AG09319 (cell line): ENCODE measurements around the gene BRWD1.

Source experiments
- DNase-seq: peaks from one replicate; pipeline ENCODE4 v3.0.0-alpha.2; 2010; ENCODE audit warnings: low read depth; ENCODE audit errors: extremely low read depth
- TF ChIP-seq, protein P1 (sequence below): IDR thresholded peaks from 2 replicates; pipeline ENCODE4 v1.5.1; 2011; ENCODE audit warnings: low read depth, mild to moderate bottlenecking, inconsistent platforms, low read length, moderate library complexity

Gene BRWD1

DNA sequence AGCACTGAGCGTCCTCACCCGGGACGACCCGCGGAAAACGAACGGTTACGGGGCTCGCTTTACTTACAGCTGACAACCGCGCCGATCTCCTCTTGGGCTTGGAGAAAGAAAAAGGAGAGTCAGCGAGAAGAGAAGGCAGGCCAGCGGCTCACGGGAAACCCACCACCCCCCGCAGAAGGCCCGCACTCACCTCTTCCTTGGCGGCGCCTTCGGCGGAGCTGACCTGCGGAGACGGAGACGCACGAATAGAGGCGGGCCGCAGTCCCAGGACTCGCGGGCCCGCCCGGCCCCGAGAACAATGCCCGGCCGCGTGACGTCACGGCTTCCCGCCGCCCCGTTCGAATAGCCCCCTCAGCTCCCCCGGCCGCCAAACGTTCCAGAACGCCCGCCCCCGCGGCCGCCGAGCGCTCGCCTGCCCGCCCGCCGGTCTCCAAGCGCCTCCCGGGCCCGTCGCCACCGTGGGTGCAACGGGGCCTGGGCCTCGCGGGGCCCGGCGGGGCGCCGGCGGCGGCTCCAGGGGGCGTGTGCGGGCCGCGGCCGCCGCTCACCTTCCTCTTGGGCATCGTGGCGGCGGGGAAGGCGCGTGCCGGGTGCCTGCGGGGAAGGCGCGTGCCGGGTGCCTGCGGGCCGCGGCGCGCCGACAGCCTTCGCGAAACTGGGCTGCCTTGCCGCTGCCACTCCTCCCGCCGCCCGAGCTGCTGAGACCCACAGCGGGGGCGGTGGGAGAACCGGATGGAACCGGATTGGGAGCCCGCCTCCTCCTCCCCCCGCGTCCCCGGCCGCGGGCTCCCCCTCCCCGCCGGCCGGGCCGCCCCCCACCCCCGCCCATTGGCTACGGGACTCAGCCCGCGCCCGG is 35.2 kb upstream of the BRWD1 start, which contains the start of gene HMGN1:
Gene HMGN1 (minus strand): TSS at position 734 of the 856 bp plus-strand sequence. CDS start 171 bp downstream, at position 563.
- TF ChIP-seq, protein P1, sequence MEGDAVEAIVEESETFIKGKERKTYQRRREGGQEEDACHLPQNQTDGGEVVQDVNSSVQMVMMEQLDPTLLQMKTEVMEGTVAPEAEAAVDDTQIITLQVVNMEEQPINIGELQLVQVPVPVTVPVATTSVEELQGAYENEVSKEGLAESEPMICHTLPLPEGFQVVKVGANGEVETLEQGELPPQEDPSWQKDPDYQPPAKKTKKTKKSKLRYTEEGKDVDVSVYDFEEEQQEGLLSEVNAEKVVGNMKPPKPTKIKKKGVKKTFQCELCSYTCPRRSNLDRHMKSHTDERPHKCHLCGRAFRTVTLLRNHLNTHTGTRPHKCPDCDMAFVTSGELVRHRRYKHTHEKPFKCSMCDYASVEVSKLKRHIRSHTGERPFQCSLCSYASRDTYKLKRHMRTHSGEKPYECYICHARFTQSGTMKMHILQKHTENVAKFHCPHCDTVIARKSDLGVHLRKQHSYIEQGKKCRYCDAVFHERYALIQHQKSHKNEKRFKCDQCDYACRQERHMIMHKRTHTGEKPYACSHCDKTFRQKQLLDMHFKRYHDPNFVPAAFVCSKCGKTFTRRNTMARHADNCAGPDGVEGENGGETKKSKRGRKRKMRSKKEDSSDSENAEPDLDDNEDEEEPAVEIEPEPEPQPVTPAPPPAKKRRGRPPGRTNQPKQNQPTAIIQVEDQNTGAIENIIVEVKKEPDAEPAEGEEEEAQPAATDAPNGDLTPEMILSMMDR = no peak
- DNase-seq = peak; percentile 66

DNA sequence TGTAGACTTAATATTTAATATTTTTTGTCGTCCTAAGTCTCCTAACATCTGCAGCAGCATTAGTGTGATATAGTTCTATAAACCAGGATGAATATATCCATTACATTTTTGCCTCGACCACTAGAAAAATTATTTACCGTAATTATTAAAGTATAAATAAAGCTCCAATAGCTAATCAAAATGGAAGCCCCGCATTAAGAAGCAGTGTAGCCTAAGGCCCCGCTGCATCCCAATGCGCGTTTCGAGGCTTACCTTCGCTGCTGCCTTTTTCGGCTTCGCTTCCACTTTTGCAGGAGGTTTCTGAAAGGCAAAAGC is 34.6 kb upstream of the BRWD1 start:
- DNase-seq = no peak
- TF ChIP-seq, protein P1 = no peak

GRCh38 chr21:39347537-39347936 is 34.1 kb upstream of the BRWD1 start:
- DNase-seq = no peak
- TF ChIP-seq, protein P1 = no peak

DNA sequence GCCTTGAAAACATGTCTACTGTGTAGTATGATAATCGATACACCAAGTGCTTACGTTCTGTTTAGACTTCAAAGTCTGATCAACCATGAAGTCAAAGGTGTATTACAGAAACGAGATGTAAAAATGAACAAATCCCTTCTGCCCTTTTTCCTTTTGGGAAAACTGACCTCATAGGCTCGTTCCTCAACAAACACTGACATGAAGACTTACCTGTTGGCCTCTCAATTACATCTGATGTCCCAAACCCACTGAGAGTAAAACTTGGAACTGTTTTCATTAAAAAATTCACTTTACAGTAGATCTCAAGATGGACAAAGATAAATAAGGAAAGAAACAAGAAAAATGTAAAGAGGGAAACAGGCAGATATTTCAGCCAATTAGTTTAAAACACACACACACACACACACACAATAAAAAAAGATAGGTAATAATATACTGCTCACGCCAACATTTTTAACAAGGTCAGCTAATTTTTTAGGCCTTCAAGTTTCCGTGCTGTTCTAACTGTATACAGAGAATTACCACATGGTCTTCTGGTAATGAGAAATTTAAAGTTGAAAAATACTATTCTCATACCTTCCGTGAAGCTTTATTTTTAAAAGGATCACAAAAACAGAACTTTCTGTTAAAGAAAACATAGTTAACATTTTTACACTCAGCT is 33.4 kb upstream of the BRWD1 start:
- DNase-seq = no peak
- TF ChIP-seq, protein P1 = no peak

GRCh38 chr21:39346206-39346605 is 32.8 kb upstream of the BRWD1 start:
- no peak for DNase-seq
- TF ChIP-seq, protein P1 = no peak

DNA sequence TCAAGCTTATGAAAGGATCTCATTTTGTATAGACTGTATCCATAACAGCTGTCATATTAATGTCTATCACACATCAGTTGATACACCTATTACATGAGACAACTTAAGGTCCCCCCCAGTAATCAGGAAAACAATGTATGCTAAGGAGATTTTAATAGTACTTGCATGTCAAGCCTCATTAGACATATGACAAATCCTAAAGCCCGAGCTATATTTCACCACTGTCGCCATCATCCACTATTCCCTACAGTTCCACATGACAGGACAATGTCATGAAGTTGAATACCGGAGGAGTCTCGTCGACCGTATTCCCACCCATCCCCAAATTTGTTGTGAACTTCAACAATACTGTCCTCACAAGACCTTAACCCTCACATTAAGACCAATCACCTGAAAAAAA is 32.0 kb upstream of the BRWD1 start:
- no peak for DNase-seq
- TF ChIP-seq, protein P1 = no peak

- TF ChIP-seq, protein P1 = no peak
- no peak for DNase-seq
These were observed 31.4 kb upstream of the BRWD1 start for GRCh38 chr21:39344848-39345247.
